Adrenal gland (tissue), 5 donors: ENCODE results near the gene KLC1.

ENCODE experiments used
- POLR2A ChIP-seq, 2 donors: fragments of 450-650 bp; IDR thresholded peaks; one replicate each; pipeline ENCODE4 v1.6.1; 2017; ENCODE audit warnings: antibody characterized with exemption in 2 of 2, mild to moderate bottlenecking in 2 of 2, moderate library complexity in 1 of 2
- TF ChIP-seq, protein P1 (sequence below), 6 experiments: fragments of 450-650 bp in 4 of 6; fragments of 200-600 bp in 2 of 6; sonication (generic) in 1 of 6; IDR thresholded peaks; 1 replicate in 5 of 6; 2 replicates in 1 of 6; pipeline versions ENCODE4 v1.5.1 to v1.8.0; 2016 to 2021; ENCODE audit warnings: antibody characterized with exemption in 6 of 6, mild to moderate bottlenecking in 2 of 6, moderate library complexity in 1 of 6
- donor health status: DM: no; HTN: no; CAD: no.

DNA sequence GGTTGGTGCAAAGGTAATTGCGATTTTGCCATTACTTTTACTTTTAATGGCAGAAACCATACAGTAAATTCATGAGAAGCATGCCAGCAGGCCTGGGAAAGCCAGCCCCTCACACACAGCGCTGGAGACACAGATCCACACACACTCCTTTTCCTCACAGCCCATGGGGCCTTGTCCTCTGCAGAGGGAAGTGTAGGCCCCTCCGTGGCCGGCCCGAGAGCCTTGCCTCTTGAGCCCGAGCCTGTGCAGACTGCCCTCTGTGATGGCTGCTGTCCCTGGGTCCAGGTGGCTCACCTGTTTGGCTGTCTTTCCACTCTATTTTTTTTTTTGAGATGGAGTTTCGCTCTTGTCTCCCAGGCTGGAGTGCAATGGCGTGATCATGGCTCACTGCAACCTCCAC is 46.9 kb downstream of the KLC1 start:
- TF ChIP-seq, protein P1, sequence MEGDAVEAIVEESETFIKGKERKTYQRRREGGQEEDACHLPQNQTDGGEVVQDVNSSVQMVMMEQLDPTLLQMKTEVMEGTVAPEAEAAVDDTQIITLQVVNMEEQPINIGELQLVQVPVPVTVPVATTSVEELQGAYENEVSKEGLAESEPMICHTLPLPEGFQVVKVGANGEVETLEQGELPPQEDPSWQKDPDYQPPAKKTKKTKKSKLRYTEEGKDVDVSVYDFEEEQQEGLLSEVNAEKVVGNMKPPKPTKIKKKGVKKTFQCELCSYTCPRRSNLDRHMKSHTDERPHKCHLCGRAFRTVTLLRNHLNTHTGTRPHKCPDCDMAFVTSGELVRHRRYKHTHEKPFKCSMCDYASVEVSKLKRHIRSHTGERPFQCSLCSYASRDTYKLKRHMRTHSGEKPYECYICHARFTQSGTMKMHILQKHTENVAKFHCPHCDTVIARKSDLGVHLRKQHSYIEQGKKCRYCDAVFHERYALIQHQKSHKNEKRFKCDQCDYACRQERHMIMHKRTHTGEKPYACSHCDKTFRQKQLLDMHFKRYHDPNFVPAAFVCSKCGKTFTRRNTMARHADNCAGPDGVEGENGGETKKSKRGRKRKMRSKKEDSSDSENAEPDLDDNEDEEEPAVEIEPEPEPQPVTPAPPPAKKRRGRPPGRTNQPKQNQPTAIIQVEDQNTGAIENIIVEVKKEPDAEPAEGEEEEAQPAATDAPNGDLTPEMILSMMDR (IDR thresholded peaks at IDR 0.05): no peak
- TF ChIP-seq POLR2A (IDR thresholded peaks at IDR 0.05): no peak
